Stimulated activated CD4-positive, alpha-beta T cell treated with anti-CD3 and anti-CD28 coated beads, Interleukin-1b, Interleukin-23, amount 100 ng/mL, for 24 hours (primary cell): ENCODE measurements around the gene UBXN1.
A peak's percentile ranks its signal among the peaks of the same experiment; 100 is the strongest.
"Not testable (repeated sequence)": the region's sequence is repeated elsewhere in the genome, so short reads cannot be mapped to it uniquely, and the experiment has no call there.

ENCODE experiments used
- DNase-seq, 4 experiments: peaks; one replicate each; pipeline ENCODE4 v3.0.0-alpha.2; 2020; ENCODE audit warnings: low read depth in 4 of 4, low spot score in 1 of 4

UBXN1 gene

DNA sequence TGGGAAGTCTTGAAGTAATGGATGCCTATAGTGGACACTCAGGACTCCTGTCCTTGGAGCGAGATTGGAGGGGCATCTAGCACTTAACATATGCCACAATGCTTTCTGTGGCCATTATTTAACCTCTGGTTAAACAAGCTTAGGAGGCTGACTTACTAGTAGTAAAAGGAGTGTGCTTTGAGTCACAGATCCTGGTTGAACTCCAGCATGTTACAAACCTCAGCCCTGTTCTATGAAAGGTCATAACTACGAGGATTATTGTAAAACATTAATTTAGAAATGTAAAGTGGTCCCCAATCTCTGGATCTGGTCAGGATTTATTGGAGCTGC lies 5.7 kb downstream of the UBXN1 start:
- DNase-seq: no peak

DNA sequence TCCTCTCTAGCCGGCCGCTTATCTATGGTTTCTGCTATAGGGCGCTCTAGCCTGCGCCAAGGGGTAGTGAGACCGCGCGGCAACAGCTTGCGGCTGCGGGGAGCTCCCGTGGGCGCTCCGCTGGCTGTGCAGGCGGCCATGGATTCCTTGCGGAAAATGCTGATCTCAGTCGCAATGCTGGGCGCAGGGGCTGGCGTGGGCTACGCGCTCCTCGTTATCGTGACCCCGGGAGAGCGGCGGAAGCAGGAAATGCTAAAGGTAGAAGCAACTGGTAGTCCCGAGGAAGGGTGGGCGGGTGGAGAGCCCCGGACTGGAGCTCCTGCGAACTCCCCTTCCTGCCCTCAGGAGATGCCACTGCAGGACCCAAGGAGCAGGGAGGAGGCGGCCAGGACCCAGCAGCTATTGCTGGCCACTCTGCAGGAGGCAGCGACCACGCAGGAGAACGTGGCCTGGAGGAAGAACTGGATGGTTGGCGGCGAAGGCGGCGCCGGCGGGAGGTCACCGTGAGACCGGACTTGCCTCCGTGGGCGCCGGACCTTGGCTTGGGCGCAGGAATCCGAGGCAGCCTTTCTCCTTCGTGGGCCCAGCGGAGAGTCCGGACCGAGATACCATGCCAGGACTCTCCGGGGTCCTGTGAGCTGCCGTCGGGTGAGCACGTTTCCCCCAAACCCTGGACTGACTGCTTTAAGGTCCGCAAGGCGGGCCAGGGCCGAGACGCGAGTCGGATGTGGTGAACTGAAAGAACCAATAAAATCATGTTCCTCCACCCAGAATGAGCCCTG lies 7.1 kb downstream of the UBXN1 start, which contains the start of the genes LBHD1 and UQCC3:
Gene LBHD1, minus strand, starts transcription at position 660 of the 782 bp plus-strand sequence. CDS start 2,236 bp downstream, outside the sequence.
Gene UQCC3, plus strand, starts transcription at position 66 of the 782 bp plus-strand sequence. Its CDS starts 73 bp downstream, at position 139.
- DNase-seq: peak in 3 of 4 experiments; percentile 59 to 71 (median 61)

DNA sequence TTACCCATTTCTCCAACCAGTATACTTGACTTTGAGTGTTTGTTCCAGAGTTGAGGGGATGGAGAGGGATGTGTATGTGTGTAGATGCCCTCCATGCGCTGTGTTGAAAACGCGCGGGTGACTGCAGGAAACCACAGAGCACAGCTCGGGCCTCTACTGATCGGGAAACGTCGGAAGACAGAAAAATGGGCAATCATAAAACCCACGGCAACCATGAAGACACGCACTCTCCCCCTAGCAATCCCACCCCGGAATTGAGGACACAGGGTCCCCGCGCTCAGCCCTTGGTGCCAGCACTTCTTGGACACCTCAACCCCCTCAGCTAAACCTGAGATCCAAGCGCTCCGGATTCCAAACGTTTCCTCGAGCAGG lies 7.7 kb downstream of the UBXN1 start:
- no peak for DNase-seq

DNA sequence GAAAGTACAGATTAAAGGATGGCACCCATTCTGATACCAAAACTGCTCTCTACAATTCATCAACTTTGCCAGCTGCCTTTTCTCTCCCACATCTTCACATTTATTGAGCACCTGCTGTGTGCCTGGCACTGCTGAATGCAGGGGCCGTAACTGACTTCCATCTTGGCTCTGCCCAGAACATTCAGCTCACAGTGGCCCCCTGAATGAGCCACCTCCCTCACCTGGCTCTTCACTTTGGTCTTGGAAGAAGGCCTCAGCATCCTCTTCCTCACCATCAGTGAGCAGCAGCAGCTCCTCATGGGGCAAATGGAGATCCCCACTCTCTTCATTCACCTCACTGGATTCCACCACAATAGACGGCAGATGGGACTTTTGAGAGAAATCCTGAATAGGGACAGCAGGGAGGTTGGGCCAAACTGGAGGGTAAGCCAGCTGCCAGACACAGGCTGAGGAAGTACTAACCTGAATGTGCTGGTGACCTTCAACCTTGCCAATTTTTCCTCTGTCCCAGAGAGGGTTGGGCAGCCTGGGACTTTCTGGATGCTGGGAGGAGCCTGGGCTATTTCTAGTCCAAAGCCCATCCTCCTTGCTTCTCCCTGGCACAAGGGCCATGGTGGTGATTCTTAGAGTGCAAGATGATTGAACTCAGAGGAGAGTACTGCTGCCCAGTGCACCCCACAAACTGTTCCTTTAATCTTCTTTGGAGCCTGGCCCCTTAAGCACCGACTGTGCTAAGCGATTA lies 9.3 kb downstream of the UBXN1 start:
- DNase-seq: no peak

DNA sequence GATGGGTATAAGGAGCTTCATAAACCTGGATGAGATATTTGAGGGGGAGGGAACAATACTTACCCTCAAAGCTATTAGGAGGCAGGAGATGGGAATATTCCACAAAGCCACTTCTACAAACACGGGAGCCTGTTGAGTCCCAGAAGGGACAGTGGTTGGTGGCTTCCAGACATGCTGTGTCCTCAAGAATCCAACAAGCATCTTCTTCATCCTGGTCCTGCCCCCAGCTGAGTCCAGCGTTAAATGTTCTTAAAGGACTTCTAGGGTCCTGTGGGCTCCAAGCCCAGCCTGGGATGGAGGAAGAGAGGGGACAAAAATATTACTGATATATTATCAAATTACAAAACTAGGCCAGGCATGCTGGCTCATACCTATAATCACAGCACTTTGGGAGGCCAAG lies 11.4 kb downstream of the UBXN1 start:
- DNase-seq: no peak

DNA sequence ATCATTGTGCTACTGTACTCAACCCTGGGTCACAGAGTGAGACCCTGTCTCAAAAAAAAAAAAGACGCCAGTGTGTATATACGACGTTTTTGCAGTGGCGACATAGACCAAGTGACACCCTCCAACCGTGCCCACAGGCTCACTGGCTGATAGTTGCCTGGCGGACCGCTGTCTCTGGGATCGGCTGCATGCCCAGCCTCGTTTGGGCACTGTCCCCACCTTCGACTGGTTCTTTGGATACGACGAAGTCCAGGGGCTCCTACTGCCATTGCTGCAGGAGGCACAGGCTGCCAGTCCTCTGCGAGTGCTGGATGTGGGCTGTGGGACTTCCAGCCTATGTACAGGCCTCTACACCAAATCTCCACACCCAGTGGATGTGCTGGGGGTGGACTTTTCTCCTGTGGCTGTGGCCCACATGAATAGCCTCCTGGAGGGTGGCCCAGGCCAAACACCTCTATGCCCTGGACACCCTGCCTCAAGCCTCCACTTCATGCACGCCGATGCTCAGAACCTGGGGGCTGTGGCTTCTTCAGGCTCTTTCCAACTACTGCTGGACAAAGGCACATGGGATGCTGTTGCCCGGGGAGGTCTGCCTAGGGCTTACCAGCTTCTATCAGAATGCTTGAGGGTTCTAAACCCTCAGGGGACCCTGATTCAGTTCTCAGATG lies 12.5 kb downstream of the UBXN1 start:
- DNase-seq: no peak

DNA sequence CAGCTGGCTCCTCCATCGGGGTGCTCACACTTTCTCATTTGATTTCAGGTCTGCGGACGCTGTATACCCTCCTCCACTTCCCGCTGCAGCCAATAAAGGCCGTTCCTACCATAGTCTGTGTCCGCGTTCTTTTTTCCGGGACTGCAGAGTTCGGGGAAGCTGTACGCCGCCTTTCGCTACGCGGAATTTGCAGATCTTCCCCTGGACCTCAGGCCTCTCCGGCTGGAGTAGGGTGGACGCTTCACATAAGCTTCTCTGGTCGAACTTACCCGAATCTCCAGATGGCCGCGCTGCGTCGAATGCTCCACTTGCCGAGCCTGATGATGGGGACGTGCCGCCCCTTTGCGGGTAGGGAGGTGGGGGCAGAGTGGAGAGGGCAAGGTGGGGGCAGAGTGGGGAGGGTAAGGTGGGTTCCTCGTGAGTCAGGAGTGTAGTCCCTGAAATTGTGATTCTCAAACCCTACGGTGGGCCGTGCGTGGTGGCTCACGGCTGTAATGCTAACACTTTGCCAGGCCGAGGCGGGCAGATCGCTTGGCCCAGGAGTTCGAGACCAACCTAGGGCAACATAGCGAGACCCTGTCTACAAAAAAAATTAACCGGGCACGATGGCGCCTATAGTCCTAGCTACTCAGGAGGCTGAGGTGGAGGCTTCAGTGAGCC lies 13.1 kb downstream of the UBXN1 start:
- DNase-seq: peak in 1 of 4 experiments; percentile 45

DNA sequence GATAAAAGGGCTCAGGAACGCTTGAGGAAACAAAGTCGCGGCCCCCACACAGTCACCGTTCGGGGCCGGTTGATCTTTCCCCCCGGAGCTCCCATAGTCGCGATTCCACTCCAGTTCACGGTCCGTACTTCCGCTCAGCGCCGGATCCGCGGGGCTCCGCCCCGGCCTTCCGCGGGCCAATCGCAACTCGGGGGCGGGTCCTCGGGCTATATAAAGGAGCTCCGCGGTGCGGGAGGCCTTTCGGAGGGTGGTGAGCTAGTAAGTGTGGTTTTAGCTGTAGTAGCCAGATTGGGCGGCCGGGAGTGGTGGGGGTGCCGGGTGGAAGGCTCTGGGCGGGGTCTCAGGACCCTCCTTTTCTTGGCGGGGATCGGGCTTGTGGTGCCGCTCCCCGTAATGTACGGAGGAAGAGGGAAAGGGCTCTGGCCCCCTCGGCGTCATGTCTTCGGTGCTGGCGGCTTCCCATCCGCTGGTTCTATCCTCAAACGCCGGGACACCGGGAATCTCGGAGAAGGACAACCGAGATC lies 13.7 kb downstream of the UBXN1 start, which contains the start of the genes C11orf98 and CSKMT:
Gene C11orf98, minus strand, starts transcription at position 136 of the 524 bp plus-strand sequence. Its CDS starts 41 bp downstream, at position 95.
Gene CSKMT, plus strand, starts transcription at position 238 of the 524 bp plus-strand sequence. CDS start 568 bp downstream, outside the sequence.
- peak; percentile 88 to 97 (median 94) for DNase-seq

DNA sequence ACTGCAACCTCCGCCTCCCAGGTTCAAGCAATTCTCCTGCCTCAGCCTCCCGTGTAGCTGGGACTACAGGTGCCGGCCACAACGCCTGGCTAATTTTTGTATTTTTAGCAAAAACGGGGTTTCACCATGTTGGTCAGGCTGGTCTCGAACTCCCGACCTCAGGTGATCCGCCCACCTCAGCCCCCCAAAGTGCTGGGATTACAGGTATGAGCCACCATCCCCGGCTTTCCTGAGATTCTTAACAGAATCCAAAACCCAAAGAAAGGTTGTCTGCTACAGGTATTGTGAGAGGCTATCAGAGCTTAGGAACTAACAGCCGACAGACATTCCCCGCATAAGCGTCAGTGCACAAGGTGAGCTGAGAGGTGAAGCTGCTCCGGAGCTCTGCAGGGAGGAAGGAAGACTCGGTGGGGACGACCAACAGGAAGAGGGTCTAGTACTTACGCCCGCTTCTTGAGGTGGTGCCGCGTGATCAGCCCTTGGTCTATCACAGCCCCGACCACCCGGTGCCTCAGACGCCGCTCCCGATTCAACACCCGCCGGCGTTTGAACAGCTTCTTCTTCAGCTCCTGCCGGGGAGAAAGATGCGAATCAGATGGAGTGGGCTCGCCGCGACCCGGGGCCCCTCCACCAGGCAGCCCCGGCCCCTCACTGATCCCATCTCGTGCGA lies 14.3 kb downstream of the UBXN1 start:
- DNase-seq: no peak

DNA sequence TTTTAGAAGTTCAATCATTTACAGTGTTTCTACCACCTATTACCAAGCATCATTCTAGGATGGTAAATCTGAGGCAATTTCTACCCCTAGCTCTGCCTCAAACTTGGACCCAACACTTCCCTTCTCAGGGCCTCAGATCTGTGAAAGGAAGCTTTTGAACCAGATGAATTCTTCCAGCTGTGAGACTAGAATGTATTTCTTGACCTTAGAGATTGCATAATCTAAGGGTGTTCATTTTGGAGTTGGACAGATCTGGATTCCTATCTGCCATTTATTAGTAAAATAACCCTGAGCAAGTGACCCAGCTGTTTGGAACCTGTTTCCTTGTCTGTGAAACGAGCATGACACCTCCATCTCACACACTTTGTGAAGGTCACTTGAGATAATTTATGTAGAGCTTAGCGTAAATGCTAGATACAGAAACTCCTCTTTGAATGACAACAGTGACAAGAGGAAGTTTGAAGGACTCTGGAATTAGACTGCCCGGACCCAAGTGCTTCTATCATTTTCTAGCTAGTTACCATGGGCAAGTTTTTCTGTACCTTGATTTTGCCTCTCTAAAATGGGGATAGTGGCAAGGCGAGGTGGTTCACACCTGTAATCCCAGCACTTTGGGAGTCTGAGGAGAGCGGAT lies 22.0 kb downstream of the UBXN1 start:
- DNase-seq: no peak

DNA sequence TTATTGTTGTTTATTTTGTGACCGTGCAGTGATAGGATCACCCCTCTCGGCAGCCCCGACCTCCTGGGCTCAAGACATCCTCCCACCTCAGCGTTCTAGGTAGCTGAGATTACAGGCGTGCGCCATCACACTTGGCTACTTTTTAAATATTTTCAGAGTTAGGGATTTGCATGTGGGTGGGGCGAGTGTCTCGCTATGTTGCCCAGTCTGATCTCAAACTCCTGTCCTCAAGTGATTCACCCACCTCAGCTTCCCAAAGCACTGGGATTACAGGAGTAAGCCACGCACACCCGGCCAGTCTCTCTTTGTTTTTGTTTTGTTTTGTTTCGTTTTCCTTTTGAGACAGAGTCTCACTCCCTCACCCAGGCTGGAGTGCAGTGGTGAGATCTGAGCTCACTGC lies 24.6 kb downstream of the UBXN1 start:
- no peak for DNase-seq

DNA sequence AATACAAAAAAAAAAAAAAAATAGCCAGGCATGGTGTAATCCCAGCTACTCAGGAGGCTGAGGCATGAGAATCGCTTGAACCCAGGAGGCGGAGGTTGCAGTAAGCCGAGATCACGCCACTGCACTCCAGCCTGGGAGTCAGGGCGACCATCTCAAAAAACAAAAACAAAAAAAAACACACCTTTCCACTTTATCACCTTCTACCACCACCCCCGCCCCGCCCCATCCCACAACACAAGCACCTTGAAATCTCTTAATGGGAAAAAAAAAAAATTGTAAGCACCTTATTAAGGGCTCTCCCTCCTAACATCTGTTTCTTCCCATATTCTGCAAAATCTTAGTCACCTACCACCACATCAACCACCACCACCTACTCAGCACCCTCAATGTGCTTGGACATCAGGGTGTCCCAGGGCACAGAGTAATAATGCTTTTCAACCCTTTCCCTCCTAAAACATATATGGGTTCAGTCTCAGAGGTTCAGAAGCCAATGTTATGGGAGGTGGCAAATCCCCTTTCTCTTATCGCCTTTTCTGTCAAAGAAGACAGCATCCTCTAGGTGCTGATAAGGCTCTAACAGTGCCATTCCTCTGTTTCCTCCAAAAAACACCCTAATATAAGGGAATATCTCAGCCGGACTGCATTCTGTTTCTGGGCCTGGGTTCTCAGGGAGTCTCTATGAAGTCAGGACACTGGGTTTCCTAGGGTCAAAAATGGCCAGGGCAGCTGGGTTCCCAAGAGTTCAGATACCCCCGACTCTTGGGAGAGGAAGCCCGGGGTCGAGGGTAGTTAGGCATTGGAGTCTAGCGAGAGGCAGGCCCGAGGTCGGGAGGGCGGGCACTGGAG lies 26.5 kb downstream of the UBXN1 start:
- no peak for DNase-seq

DNA sequence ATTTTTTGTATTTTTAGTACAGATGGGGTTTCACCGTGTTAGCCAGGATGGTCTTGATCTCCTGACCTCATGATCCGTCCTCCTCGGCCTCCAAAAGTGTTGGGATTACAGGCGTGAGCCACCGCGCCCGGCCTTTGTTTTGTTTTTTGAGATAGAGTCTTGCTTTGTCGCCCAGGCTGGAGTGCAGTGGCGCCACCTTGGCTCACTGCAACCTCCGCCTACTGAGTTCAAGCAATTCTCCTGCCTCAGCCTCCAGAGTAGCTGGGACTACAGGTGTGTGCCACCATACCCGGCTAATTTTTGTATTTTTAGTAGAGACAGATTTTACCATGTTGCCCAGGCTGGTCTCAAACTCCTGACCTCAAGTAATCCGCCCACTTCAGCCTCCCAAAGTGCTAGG lies 28.6 kb downstream of the UBXN1 start:
- DNase-seq: not testable (repeated sequence)

DNA sequence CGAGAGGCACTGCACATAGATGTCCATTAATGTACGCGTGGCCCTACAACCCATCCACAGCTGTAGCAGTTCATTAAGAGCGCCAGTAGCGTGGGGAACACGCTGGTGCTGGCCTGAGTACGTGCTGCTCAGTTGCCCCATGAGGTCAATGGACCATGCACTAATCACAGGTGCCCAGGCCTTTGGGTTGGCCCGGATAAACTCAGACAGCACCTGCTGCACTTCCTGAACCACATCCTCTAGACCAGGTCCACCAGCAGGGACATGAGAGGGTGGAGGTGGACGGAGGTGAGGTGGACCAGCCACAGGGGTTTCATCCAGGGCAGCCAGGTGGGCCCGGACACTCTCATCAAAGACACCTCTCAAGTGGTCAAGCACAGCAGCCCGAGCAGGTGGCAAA lies 29.4 kb downstream of the UBXN1 start:
- DNase-seq: no peak

DNA sequence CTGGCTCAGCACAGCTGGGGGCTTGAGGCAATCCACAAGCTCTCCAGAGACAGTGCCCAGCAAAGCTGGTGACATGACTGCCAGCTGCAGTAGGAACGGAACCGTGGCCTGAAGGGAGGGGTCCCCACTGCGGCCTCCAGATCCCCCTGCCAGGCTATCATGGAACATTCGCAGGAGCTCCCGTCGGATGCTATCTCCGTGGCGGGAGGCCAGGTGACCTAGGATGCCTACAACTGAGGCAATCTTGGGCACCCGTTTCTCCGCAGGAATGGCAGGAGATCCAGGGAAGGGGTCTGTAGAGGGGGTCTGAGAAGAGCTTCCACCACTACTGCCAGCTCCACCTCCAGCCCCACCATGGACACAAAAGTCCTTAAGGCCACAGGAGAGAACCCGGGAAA lies 29.9 kb downstream of the UBXN1 start:
- no peak for DNase-seq

DNA sequence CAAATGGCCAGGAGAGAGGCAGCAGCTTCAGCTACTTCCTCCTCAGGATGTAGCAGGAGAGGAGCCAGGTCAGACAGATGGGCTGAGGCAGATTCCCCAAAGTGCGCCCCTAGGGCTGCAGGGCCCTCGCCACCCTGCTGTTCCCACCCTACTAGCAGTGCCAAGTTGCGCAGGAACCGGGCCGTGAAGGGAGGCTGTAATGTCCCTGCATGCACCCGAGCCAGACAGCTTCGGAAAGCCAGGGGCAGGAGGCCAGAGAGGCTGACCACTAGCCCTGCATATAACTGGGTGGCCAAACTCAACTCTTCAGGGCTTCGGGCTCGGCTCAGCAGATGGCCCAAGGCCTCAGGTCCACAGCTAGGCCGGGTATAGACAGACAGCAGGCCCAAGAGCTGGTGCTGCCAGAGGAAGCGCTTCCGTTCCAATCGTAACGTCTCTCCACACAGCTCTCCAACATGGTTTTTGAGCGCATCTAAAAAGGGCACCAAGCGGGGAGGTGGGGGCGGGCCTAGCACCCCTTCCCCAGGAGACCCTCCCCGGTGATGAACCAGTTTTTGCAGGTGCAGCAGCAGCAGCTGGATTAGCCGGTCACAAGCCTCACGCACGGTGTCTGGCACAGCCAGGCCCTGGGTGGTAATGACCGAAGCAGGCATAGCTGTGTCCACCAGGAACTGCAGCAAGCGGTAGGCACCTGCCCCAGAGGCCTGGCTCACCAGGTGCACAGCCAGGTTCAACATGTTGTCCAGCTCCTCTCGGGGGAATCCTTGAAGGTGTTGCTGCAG lies 30.5 kb downstream of the UBXN1 start:
- no peak for DNase-seq

DNA sequence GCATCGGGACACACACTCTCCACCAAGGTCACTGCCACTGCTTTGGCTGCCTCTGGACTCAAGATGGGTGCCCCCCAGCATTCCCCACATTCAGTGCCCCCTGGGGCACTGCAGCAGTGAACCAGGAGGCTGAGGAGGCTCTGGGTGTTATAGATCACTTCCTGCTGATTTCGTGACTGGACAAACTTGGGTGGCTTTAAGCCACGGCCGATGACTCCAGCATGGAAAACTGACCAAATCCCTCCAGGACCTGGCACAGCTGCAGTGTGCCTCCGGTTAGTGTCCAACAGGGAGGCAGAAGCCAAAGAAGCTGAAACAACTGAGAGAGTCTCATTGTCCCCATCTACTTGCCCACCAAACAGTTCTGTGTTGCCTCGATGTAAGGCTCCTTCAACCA lies 31.3 kb downstream of the UBXN1 start:
- DNase-seq: no peak
